HG02610 (cell line): ENCODE measurements around the gene UGT3A2.

ENCODE experiments used
- ATAC-seq: cut with Tn5 transposase; IDR thresholded peaks from one replicate; pipeline ENCODE4 v1.9.1; 2021; ENCODE audit warnings: mild to moderate bottlenecking, moderate library complexity; ENCODE audit not compliant: unreplicated experiment

The UGT3A2 gene

GRCh38 chr5:36013182-36013581 lies 53.5 kb downstream of the UGT3A2 start:
- ATAC-seq = no peak

- ATAC-seq = no peak
These were observed 57.0 kb downstream of the UGT3A2 start for GRCh38 chr5:36009698-36010097.

- no peak for ATAC-seq
These were observed 59.3 kb downstream of the UGT3A2 start for GRCh38 chr5:36007366-36007765.

- ATAC-seq = no peak
These were observed 60.5 kb downstream of the UGT3A2 start for GRCh38 chr5:36006163-36006562.

GRCh38 chr5:36001032-36001431 lies 65.7 kb downstream of the UGT3A2 start:
- no peak for ATAC-seq

GRCh38 chr5:35999547-35999946 lies 67.1 kb downstream of the UGT3A2 start:
- ATAC-seq = no peak

- no peak for ATAC-seq
These were observed 70.6 kb downstream of the UGT3A2 start for GRCh38 chr5:35996076-35996475.

GRCh38 chr5:35990941-35991611 lies 75.6 kb downstream of the UGT3A2 start, which contains the start of gene UGT3A1:
Gene UGT3A1, minus strand, starts transcription at chr5:35991390. Its CDS starts 150 bp downstream, at chr5:35991240.
- no peak for ATAC-seq

GRCh38 chr5:35990520-35990919 lies 76.2 kb downstream of the UGT3A2 start:
- ATAC-seq = no peak

- ATAC-seq = no peak
These were observed 78.2 kb downstream of the UGT3A2 start for GRCh38 chr5:35988529-35988928.

- no peak for ATAC-seq
These were observed 78.9 kb downstream of the UGT3A2 start for GRCh38 chr5:35987776-35988175.
